Mesenchymal stem cell (in vitro differentiated cells and primary cell): ENCODE measurements around the gene UGT1A7.

ENCODE experiments used
- DNase-seq: peaks from one replicate; pipeline ENCODE4 v3.0.0-alpha.2; 2013
- H2AFZ ChIP-seq: one replicate; pipeline ENCODE4 v1.6.1; 2013; ENCODE audit warnings: low read depth, mild to moderate bottlenecking, control low read depth, inconsistent platforms, low read length, moderate library complexity
- H2AK5ac ChIP-seq: 2 replicates; pipeline ENCODE4 v1.6.1; 2013; ENCODE audit warnings: low read length, moderate library complexity, mild to moderate bottlenecking, inconsistent platforms; ENCODE audit not compliant: severe bottlenecking
- H2BK120ac ChIP-seq: one replicate; pipeline ENCODE4 v1.6.1; 2013; ENCODE audit warnings: low read depth, mild to moderate bottlenecking, inconsistent platforms, low read length, moderate library complexity
- H2BK12ac ChIP-seq, 2 experiments: one replicate each; pipeline ENCODE4 v1.6.1; 2013; ENCODE audit warnings: inconsistent platforms in 2 of 2, low read length in 2 of 2, mild to moderate bottlenecking in 2 of 2, moderate library complexity in 2 of 2, control low read depth in 1 of 2
- H2BK15ac ChIP-seq: one replicate; pipeline ENCODE4 v1.6.1; 2013; ENCODE audit warnings: mild to moderate bottlenecking, low read depth, inconsistent platforms; ENCODE audit not compliant: poor library complexity, severe bottlenecking
- H2BK5ac ChIP-seq: 2 replicates; pipeline ENCODE4 v1.6.1; 2013; ENCODE audit warnings: low read depth, mild to moderate bottlenecking, low read length, control low read depth, inconsistent platforms; ENCODE audit not compliant: poor library complexity, severe bottlenecking
- H3K14ac ChIP-seq, 2 experiments: one replicate each; pipeline ENCODE4 v1.6.1; 2013; ENCODE audit warnings: inconsistent platforms in 2 of 2, low read length in 2 of 2, control low read depth in 1 of 2, mild to moderate bottlenecking in 1 of 2, moderate library complexity in 1 of 2
- H3K18ac ChIP-seq, 2 experiments: one replicate each; pipeline ENCODE4 v1.6.1; 2013; ENCODE audit warnings: inconsistent platforms in 2 of 2, low read length in 2 of 2, control low read depth in 1 of 2, low read depth in 1 of 2, mild to moderate bottlenecking in 1 of 2
- H3K23ac ChIP-seq, 2 experiments: one replicate each; pipeline ENCODE4 v1.6.1; 2013; ENCODE audit warnings: inconsistent platforms in 2 of 2, low read length in 2 of 2, mild to moderate bottlenecking in 2 of 2, moderate library complexity in 2 of 2, control low read depth in 1 of 2
- H3K27ac ChIP-seq: 2 replicates; pipeline ENCODE4 v1.5.1; 2013; ENCODE audit warnings: mild to moderate bottlenecking, moderate library complexity, low read length, control low read depth, inconsistent platforms; ENCODE audit not compliant: poor library complexity, severe bottlenecking
- H3K27me3 ChIP-seq, 2 experiments: 2 replicates each; pipeline versions ENCODE4 v1.6.1 to v1.7.0; 2013; ENCODE audit warnings: low read length in 2 of 2, mild to moderate bottlenecking in 2 of 2, moderate library complexity in 2 of 2, control low read depth in 1 of 2, inconsistent platforms in 1 of 2; ENCODE audit not compliant: control insufficient read depth in 1 of 2, insufficient read depth in 1 of 2
- H3K36me3 ChIP-seq, 2 experiments: 2 replicates each; pipeline versions ENCODE4 v1.6.1 to v1.7.0; 2013; ENCODE audit warnings: low read length in 2 of 2, control low read depth in 1 of 2, inconsistent platforms in 1 of 2, low read depth in 1 of 2, mild to moderate bottlenecking in 1 of 2; ENCODE audit not compliant: insufficient read depth in 2 of 2, control insufficient read depth in 1 of 2
- H3K4ac ChIP-seq, 2 experiments: one replicate each; pipeline ENCODE4 v1.6.1; 2013; ENCODE audit warnings: inconsistent platforms in 2 of 2, low read length in 2 of 2, mild to moderate bottlenecking in 2 of 2, moderate library complexity in 2 of 2, control low read depth in 1 of 2, low read depth in 1 of 2
- H3K4me1 ChIP-seq: 2 replicates; pipeline ENCODE4 v1.6.1; 2013; ENCODE audit warnings: low read depth, low read length, control low read depth; ENCODE audit not compliant: control insufficient read depth, insufficient read depth
- H3K4me2 ChIP-seq: 2 replicates; pipeline ENCODE4 v1.6.1; 2013; ENCODE audit warnings: low read length, mild to moderate bottlenecking, inconsistent platforms; ENCODE audit not compliant: poor library complexity, severe bottlenecking
- H3K4me3 ChIP-seq, 2 experiments: 2 replicates each; pipeline versions ENCODE4 v1.5.1 to v1.7.0; 2013; ENCODE audit warnings: low read length in 2 of 2, mild to moderate bottlenecking in 2 of 2, control low read depth in 1 of 2, low read depth in 1 of 2; ENCODE audit not compliant: insufficient read depth in 1 of 2
- H3K79me1 ChIP-seq: replicated peaks from 2 replicates; pipeline ENCODE4 v1.6.1; 2013; ENCODE audit warnings: mild to moderate bottlenecking, control low read depth, low read length, inconsistent platforms; ENCODE audit not compliant: poor library complexity, severe bottlenecking
- H3K9ac ChIP-seq: 2 replicates; pipeline ENCODE4 v1.7.0; 2013; ENCODE audit warnings: mild to moderate bottlenecking, low read length, moderate library complexity
- H3K9me3 ChIP-seq: 2 replicates; pipeline ENCODE4 v1.7.0; 2013; ENCODE audit warnings: mild to moderate bottlenecking, low read length; ENCODE audit not compliant: control insufficient read depth
- H4K8ac ChIP-seq: one replicate; pipeline ENCODE4 v1.6.1; 2013; ENCODE audit warnings: inconsistent platforms, mild to moderate bottlenecking, low read length, moderate library complexity
- H4K91ac ChIP-seq: one replicate; pipeline ENCODE4 v1.6.1; 2013; ENCODE audit warnings: mild to moderate bottlenecking, low read length, inconsistent platforms
- WGBS: methylation state at CpG from one replicate; pipeline ENCODE4 v1.1.7; 2013; ENCODE audit warnings: mixed read lengths; 5-methylcytosine and 5-hydroxymethylcytosine counted together

The UGT1A7 gene

GRCh38 chr2:233766416-233766815 lies 84.7 kb downstream of the UGT1A7 start:
- Histone ChIP-seq H3K4me3 (no peak overlapping the region), H3K4me2 (no peak overlapping the region), H3K4me1 (peaks cover 2% of the 10 kb centered on the region), H2BK120ac (no peak overlapping the region), H2AK5ac (no peak overlapping the region), H3K14ac (no peak overlapping the region), H2AFZ (no peak overlapping the region), H3K27ac (no peak overlapping the region), H2BK12ac (no peak overlapping the region), H3K18ac (no peak overlapping the region), H4K91ac (peak overlapping the region; percentile 25), H3K27me3 (peaks cover 9 to 21% of the 10 kb centered on the region in 2 experiments), H3K4ac (no peak overlapping the region), H3K9me3 (no peaks in the 10 kb centered on the region), H3K23ac (no peak overlapping the region), H3K79me1 (no peaks in the 10 kb centered on the region), H3K9ac (no peak overlapping the region), H2BK15ac (no peak overlapping the region), H3K36me3 (no peaks in the 10 kb centered on the region), H2BK5ac (no peak overlapping the region), H4K8ac (no peak overlapping the region)
- WGBS: 40% methylated on average over 3 of the region's 4 CpGs
- DNase-seq: no peak

GRCh38 chr2:233768076-233768475 lies 86.4 kb downstream of the UGT1A7 start:
- Histone ChIP-seq H3K23ac (no peak overlapping the region), H4K91ac (no peak overlapping the region), H2BK5ac (no peak overlapping the region), H2BK15ac (no peak overlapping the region), H3K4me2 (no peak overlapping the region), H2AFZ (no peak overlapping the region), H3K4me1 (peaks cover 2% of the 10 kb centered on the region), H2AK5ac (no peak overlapping the region), H3K14ac (no peak overlapping the region), H4K8ac (no peak overlapping the region), H3K79me1 (no peaks in the 10 kb centered on the region), H3K4ac (no peak overlapping the region), H3K4me3 (no peak overlapping the region), H3K9me3 (no peaks in the 10 kb centered on the region), H3K27me3 (peaks cover 9 to 21% of the 10 kb centered on the region in 2 experiments), H3K18ac (no peak overlapping the region), H3K27ac (no peak overlapping the region), H3K36me3 (no peaks in the 10 kb centered on the region), H3K9ac (no peak overlapping the region), H2BK12ac (no peak overlapping the region), H2BK120ac (no peak overlapping the region)
- DNase-seq: no peak
- 78% methylated on average over 4 of the region's 4 CpGs for WGBS

- Histone ChIP-seq H3K9ac (no peak overlapping the region), H3K4me2 (no peak overlapping the region), H4K8ac (no peak overlapping the region), H2AFZ (no peak overlapping the region), H2AK5ac (no peak overlapping the region), H3K4me1 (peaks cover 2% of the 10 kb centered on the region), H3K4me3 (no peak overlapping the region), H3K23ac (no peak overlapping the region), H2BK120ac (no peak overlapping the region), H2BK5ac (no peak overlapping the region), H3K27me3 (peaks cover 9 to 18% of the 10 kb centered on the region in 2 experiments), H4K91ac (no peak overlapping the region), H3K9me3 (no peaks in the 10 kb centered on the region), H3K36me3 (no peaks in the 10 kb centered on the region), H2BK12ac (no peak overlapping the region), H3K79me1 (no peaks in the 10 kb centered on the region), H3K14ac (no peak overlapping the region), H3K4ac (no peak overlapping the region), H3K27ac (no peak overlapping the region), H3K18ac (no peak overlapping the region), H2BK15ac (no peak overlapping the region)
- 86% methylated on average over 9 of the region's 9 CpGs for WGBS
- no peak for DNase-seq
Measured at GRCh38 chr2:233769260-233769659, 87.6 kb downstream of the UGT1A7 start.

GRCh38 chr2:233772153-233772552 lies 90.5 kb downstream of the UGT1A7 start:
- no peaks in the 10 kb centered on the region for H3K79me1 ChIP-seq
- H4K8ac ChIP-seq: no peak overlapping the region
- H3K27ac ChIP-seq: no peak overlapping the region
- H3K4me2 ChIP-seq: no peak overlapping the region
- H2BK5ac ChIP-seq: no peak overlapping the region
- no peak overlapping the region for H3K4ac ChIP-seq
- no peak overlapping the region for H2BK120ac ChIP-seq
- H3K27me3 ChIP-seq: peaks cover 9 to 10% of the 10 kb centered on the region in 2 experiments
- H3K18ac ChIP-seq: no peak overlapping the region
- H3K14ac ChIP-seq: no peak overlapping the region
- H3K23ac ChIP-seq: no peak overlapping the region
- H4K91ac ChIP-seq: no peak overlapping the region
- H2AK5ac ChIP-seq: no peak overlapping the region
- DNase-seq: no peak
- no peak overlapping the region for H2BK15ac ChIP-seq
- H3K4me3 ChIP-seq: no peak overlapping the region
- H2AFZ ChIP-seq: no peak overlapping the region
- H3K9ac ChIP-seq: no peak overlapping the region
- H3K36me3 ChIP-seq: no peaks in the 10 kb centered on the region
- 85% methylated on average over 16 of the region's 16 CpGs for whole genome bisulfite sequencing
- no peak overlapping the region for H2BK12ac ChIP-seq
- no peaks in the 10 kb centered on the region for H3K4me1 ChIP-seq
- H3K9me3 ChIP-seq: peaks cover 2% of the 10 kb centered on the region
